SU-DHL-6 (cell line): ENCODE results near the gene PCDH17.

Experiments
- EZH2phosphoT487 ChIP-seq: fragments of 200-600 bp; sonication (generic), shearing (Covaris generic); conservative IDR thresholded peaks from 2 replicates; pipeline ENCODE4 v1.6.1; 2018; ENCODE audit warnings: mild to moderate bottlenecking, antibody characterized with exemption, low read length, moderate library complexity, mixed read lengths
- TF ChIP-seq, protein P1 (sequence below): fragments of 200-600 bp; sonication (generic); IDR thresholded peaks from one replicate; pipeline ENCODE4 v1.5.1; 2017; ENCODE audit warnings: antibody characterized with exemption, mild to moderate bottlenecking, low read length, moderate library complexity; ENCODE audit not compliant: insufficient read depth, poor library complexity, severe bottlenecking

GRCh38 chr13:57680609-57681008 lies 49.1 kb downstream of the PCDH17 start:
- TF ChIP-seq, protein P1, sequence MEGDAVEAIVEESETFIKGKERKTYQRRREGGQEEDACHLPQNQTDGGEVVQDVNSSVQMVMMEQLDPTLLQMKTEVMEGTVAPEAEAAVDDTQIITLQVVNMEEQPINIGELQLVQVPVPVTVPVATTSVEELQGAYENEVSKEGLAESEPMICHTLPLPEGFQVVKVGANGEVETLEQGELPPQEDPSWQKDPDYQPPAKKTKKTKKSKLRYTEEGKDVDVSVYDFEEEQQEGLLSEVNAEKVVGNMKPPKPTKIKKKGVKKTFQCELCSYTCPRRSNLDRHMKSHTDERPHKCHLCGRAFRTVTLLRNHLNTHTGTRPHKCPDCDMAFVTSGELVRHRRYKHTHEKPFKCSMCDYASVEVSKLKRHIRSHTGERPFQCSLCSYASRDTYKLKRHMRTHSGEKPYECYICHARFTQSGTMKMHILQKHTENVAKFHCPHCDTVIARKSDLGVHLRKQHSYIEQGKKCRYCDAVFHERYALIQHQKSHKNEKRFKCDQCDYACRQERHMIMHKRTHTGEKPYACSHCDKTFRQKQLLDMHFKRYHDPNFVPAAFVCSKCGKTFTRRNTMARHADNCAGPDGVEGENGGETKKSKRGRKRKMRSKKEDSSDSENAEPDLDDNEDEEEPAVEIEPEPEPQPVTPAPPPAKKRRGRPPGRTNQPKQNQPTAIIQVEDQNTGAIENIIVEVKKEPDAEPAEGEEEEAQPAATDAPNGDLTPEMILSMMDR: no peak
- no peak for TF ChIP-seq EZH2phosphoT487
